AG04450 (cell line): Measurements from ENCODE around the gene ADISSP. TPM values are rescaled to one million over a fixed set of nuclear protein-coding genes. Genes with fewer than 3 reads are reported as not detected.

Experiments used
- CTCF ChIA-PET: fragments of 300-600, 350-600 bp; formaldehyde crosslinking; extraction: SDS; loops from one replicate; lab custom pipeline; 2022; ENCODE audit warnings: antibody characterized with exemption, inconsistent platforms; lab: Charles Lee
- POLR2A ChIA-PET: fragments of 350-600 bp; formaldehyde crosslinking; extraction: SDS; loops from one replicate; lab custom pipeline; 2021; ENCODE audit warnings: antibody characterized with exemption, inconsistent platforms; lab: Yijun Ruan, JAX
- DNase-seq: peaks from one replicate; pipeline ENCODE4 v3.0.0-alpha.2; 2011; ENCODE audit warnings: low read depth, low spot score
- H3K27ac ChIP-seq: one replicate; pipeline ENCODE4 v1.5.1; 2012; ENCODE audit warnings: low read depth, low read length, control low read depth
- H3K27me3 ChIP-seq: one replicate; pipeline ENCODE4 v1.6.0; 2012; ENCODE audit warnings: low read length; ENCODE audit not compliant: control insufficient read depth, insufficient read depth
- H3K4me3 ChIP-seq: 2 replicates; pipeline ENCODE4 v1.5.1; 2011; ENCODE audit warnings: mild to moderate bottlenecking, low read depth, low read length, control low read depth
- H3K9me3 ChIP-seq: 2 replicates; pipeline ENCODE4 v1.5.1; 2012; ENCODE audit warnings: low read length; ENCODE audit not compliant: control insufficient read depth, insufficient read depth
- CTCF ChIP-seq: IDR thresholded peaks from 2 replicates; pipeline ENCODE4 v1.5.1; 2011; ENCODE audit warnings: low read depth, low read length, control low read depth, inconsistent platforms
- polyA plus RNA-seq: library from polyadenylated mRNA; depleted of rRNA; stranded (reverse); fragments of >200 nt; gene quantifications from 2 replicates; pipeline ENCODE4 v1.2.3, GENCODE V29; 2011

ADISSP gene
- polyA plus RNA-seq, 1 experiment, result 22.6 TPM

- POLR2A ChIA-PET, result no interaction called here
Observed at GRCh38 chr20:3739926-3740451, 27.6 kb downstream of the ADISSP start.

GRCh38 chr20:3739054-3739925, 28.3 kb downstream of the ADISSP start:
- CTCF ChIA-PET, result interaction anchor here (1.3 kb wide), 1 partner anchor 23 kb away, joined by 4 read pairs; no protein-coding TSS in a partner anchor
- Histone ChIP-seq H3K4me3 (no peak overlapping the region), H3K27ac (no peak overlapping the region), H3K27me3 (peaks cover 17% of the 10 kb centered on the region), H3K9me3 (no peaks in the 10 kb centered on the region)
- POLR2A ChIA-PET, result no interaction called here
- no peak for TF ChIP-seq CTCF
- no peak for DNase-seq

More at GRCh38 chr20:3739926-3740451, 27.6 kb downstream of the ADISSP start:
- Histone ChIP-seq H3K27me3 (peaks cover 17% of the 10 kb centered on the region), H3K27ac (no peak overlapping the region), H3K9me3 (peaks cover 4% of the 10 kb centered on the region; the same call in 1 of the 2 replicates), H3K4me3 (no peak overlapping the region)
- no peak for TF ChIP-seq CTCF
- no peak for DNase-seq
- CTCF ChIA-PET, result interaction anchor here (1.3 kb wide), 1 partner anchor 23 kb away, joined by 4 read pairs; no protein-coding TSS in a partner anchor

GRCh38 chr20:3738111-3739053, 29.2 kb downstream of the ADISSP start:
- Histone ChIP-seq H3K27me3 (peaks cover 20% of the 10 kb centered on the region), H3K4me3 (no peak overlapping the region), H3K9me3 (no peaks in the 10 kb centered on the region), H3K27ac (no peak overlapping the region)
- no peak for DNase-seq
- TF ChIP-seq CTCF, result no peak
- ChIA-PET POLR2A (no interaction called here), CTCF (interaction anchor here (1.0 kb wide), 1 partner anchor 28 kb away, joined by 3 read pairs; no protein-coding TSS in a partner anchor)

GRCh38 chr20:3735768-3736167, 31.8 kb downstream of the ADISSP start:
- H3K27me3 ChIP-seq, result peaks cover 37% of the 10 kb centered on the region
- CTCF ChIA-PET, result no interaction called here

More at GRCh38 chr20:3735768-3736167, 31.8 kb downstream of the ADISSP start:
- POLR2A ChIA-PET, result interaction anchor here (0.7 kb wide), 1 partner anchor 9 kb away, joined by 3 read pairs; no protein-coding TSS in a partner anchor
- no peak overlapping the region for H3K27ac ChIP-seq
- no peak for TF ChIP-seq CTCF
- H3K9me3 ChIP-seq, result no peaks in the 10 kb centered on the region
- no peak for DNase-seq
- no peak overlapping the region for H3K4me3 ChIP-seq
